PC-3 (cell line): ENCODE data around the gene SERHL2. TPM values are rescaled to one million over a fixed set of nuclear protein-coding genes. Genes with fewer than 3 reads are reported as not detected.
"Not testable (repeated sequence)": the region's sequence is repeated elsewhere in the genome, so short reads cannot be mapped to it uniquely, and the experiment has no call there.

Experiments used
- ATAC-seq: fragments of 200-7000 bp; cut with Tn5 transposase; 2 replicates; pipeline ENCODE4 v1.9.1; 2020; ENCODE audit warnings: mild to moderate bottlenecking, moderate library complexity
- BruUV-seq: library from RNA; stranded (reverse); fragments of 400-500 nt; replicated peaks from 2 replicates; lab custom pipeline; 2021; lab: Mats Ljungman, UMichigan
- CTCF ChIA-PET: fragments of 300-600 bp; sonication (Branson Sonifier 250); formaldehyde crosslinking; loops from one replicate; lab custom pipeline; 2022; ENCODE audit warnings: antibody characterized with exemption; lab: Charles Lee
- POLR2A ChIA-PET: fragments of 300-600 bp; sonication (Branson Sonifier 250); formaldehyde crosslinking; loops from one replicate; lab custom pipeline; 2022; ENCODE audit warnings: antibody characterized with exemption; ENCODE audit not compliant: unreplicated experiment; lab: Charles Lee
- DNase-seq: peaks from one replicate; pipeline ENCODE4 v3.0.0-alpha.2; 2015
- H2AFZ ChIP-seq: fragments of 300-600 bp; sonication (generic); 2 replicates; pipeline ENCODE4 v1.6.0; 2016; ENCODE audit warnings: antibody characterized with exemption, low read length
- H3F3A ChIP-seq: fragments of 300-600 bp; sonication (generic); one replicate; pipeline ENCODE4 v1.6.0; 2017; ENCODE audit warnings: antibody characterized with exemption, low read length, control low read depth, mild to moderate bottlenecking; ENCODE audit not compliant: unreplicated experiment
- H3K27ac ChIP-seq: fragments of 300-600 bp; sonication (generic); 2 replicates; pipeline ENCODE4 v1.5.1; 2016; ENCODE audit warnings: mild to moderate bottlenecking, low read length
- H3K27me3 ChIP-seq: fragments of 300-600 bp; sonication (generic); 2 replicates; pipeline ENCODE4 v1.6.1; 2016; ENCODE audit warnings: low read length, mixed read lengths
- H3K36me3 ChIP-seq: fragments of 300-600 bp; sonication (generic); 2 replicates; pipeline ENCODE4 v1.6.1; 2016; ENCODE audit warnings: low read depth, mixed run types, low read length, mixed read lengths
- H3K4me1 ChIP-seq: fragments of 300-600 bp; sonication (generic); 2 replicates; pipeline ENCODE4 v1.5.1; 2016; ENCODE audit warnings: low read length; ENCODE audit not compliant: insufficient read depth
- H3K4me2 ChIP-seq: fragments of 300-600 bp; sonication (generic); 2 replicates; pipeline ENCODE4 v1.6.0; 2016; ENCODE audit warnings: low read length
- H3K4me3 ChIP-seq: fragments of 300-600 bp; sonication (generic); 2 replicates; pipeline ENCODE4 v1.5.1; 2016; ENCODE audit warnings: mild to moderate bottlenecking, low read length, mixed read lengths
- H3K79me2 ChIP-seq: fragments of 300-600 bp; sonication (generic); 2 replicates; pipeline ENCODE4 v1.6.1; 2017; ENCODE audit warnings: low read length, mixed read lengths
- H3K9ac ChIP-seq: fragments of 300-600 bp; sonication (generic); 2 replicates; pipeline ENCODE4 v1.6.0; 2016; ENCODE audit warnings: mild to moderate bottlenecking, low read length
- H3K9me2 ChIP-seq: fragments of 300-600 bp; sonication (generic); replicated peaks from 2 replicates; pipeline ENCODE4 v1.6.1; 2016; ENCODE audit warnings: mixed run types, low read length, mixed read lengths
- H3K9me3 ChIP-seq: fragments of 300-600 bp; sonication (generic); 2 replicates; pipeline ENCODE4 v1.6.1; 2016; ENCODE audit warnings: low read length, mixed read lengths
- H4K20me1 ChIP-seq: fragments of 300-600 bp; sonication (generic); 2 replicates; pipeline ENCODE4 v1.6.1; 2016; ENCODE audit warnings: low read length, mixed read lengths
- EZH2 ChIP-seq: fragments of 300-600 bp; sonication (generic); IDR thresholded peaks from one replicate; pipeline ENCODE4 v1.6.1; 2017; ENCODE audit warnings: antibody characterized with exemption, mild to moderate bottlenecking, low read length; ENCODE audit not compliant: unreplicated experiment
- EZH2phosphoT487 ChIP-seq: fragments of 300-600 bp; sonication (generic); IDR thresholded peaks from 2 replicates; pipeline ENCODE4 v1.6.1; 2018; ENCODE audit warnings: mild to moderate bottlenecking, antibody characterized with exemption, low read length, borderline replicate concordance
- intact Hi-C: fragments of 100-400 bp; cut with micrococcal nuclease; formaldehyde crosslinking; loops from 2 replicates; pipeline ENCODE4 v1.9.0; 2023
- total RNA-seq: library from RNA; depleted of rRNA; stranded (reverse); fragments of >200 nt; gene quantifications from 2 replicates; pipeline ENCODE4 v1.2.3, GENCODE V29; 2014
- TF ChIP-seq, protein P1 (sequence below): fragments of 300-600 bp; sonication (generic); conservative IDR thresholded peaks from 2 replicates; pipeline ENCODE4 v1.5.1; 2017; ENCODE audit warnings: antibody characterized with exemption, low read depth, mild to moderate bottlenecking, low read length

SERHL2 gene
- total RNA-seq, 1 experiment from 2014 or later, result 5.4 TPM

GRCh38 chr22:42615092-42615859, 61.5 kb downstream of the SERHL2 start:
- Histone ChIP-seq H3K9me2 (no peaks in the 10 kb centered on the region), H3K27ac (peak overlapping the region; percentile 97), H2AFZ (peak overlapping the region; percentile 73), H3K4me3 (peak overlapping the region; percentile 87), H3K79me2 (peaks cover 41% of the 10 kb centered on the region), H4K20me1 (peaks cover 14% of the 10 kb centered on the region; the same call in 1 of the 2 replicates), H3K27me3 (no peaks in the 10 kb centered on the region), H3K4me1 (peaks cover 11% of the 10 kb centered on the region), H3K9me3 (no peaks in the 10 kb centered on the region), H3K4me2 (peak overlapping the region; percentile 82), H3F3A (no peaks in the 10 kb centered on the region), H3K9ac (peak overlapping the region; percentile 96), H3K36me3 (peaks cover 10% of the 10 kb centered on the region; the same call in 1 of the 2 replicates)
- BruUV-seq, result TSS peak; percentile 100
- ChIA-PET CTCF (no interaction called here), POLR2A (interaction anchor here (0.6 to 0.7 kb wide), 4 partner anchors 12 to 450 kb away, joined by 3 to 6 read pairs (median 4); partner anchors contain the start of gene PACSIN2)
- intact Hi-C loops, result no loop called here
- peak; percentile 96 for DNase-seq
- ATAC-seq, result peak; percentile 77
- TF ChIP-seq, protein P1, sequence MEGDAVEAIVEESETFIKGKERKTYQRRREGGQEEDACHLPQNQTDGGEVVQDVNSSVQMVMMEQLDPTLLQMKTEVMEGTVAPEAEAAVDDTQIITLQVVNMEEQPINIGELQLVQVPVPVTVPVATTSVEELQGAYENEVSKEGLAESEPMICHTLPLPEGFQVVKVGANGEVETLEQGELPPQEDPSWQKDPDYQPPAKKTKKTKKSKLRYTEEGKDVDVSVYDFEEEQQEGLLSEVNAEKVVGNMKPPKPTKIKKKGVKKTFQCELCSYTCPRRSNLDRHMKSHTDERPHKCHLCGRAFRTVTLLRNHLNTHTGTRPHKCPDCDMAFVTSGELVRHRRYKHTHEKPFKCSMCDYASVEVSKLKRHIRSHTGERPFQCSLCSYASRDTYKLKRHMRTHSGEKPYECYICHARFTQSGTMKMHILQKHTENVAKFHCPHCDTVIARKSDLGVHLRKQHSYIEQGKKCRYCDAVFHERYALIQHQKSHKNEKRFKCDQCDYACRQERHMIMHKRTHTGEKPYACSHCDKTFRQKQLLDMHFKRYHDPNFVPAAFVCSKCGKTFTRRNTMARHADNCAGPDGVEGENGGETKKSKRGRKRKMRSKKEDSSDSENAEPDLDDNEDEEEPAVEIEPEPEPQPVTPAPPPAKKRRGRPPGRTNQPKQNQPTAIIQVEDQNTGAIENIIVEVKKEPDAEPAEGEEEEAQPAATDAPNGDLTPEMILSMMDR, result no peak
- no peak for TF ChIP-seq EZH2phosphoT487
- TF ChIP-seq EZH2, result no peak

GRCh38 chr22:42615860-42616175, 62.1 kb downstream of the SERHL2 start:
- H3K27me3 ChIP-seq, DNase-seq, H2AFZ ChIP-seq, H3K9me3 ChIP-seq, H3K9me2 ChIP-seq, H3F3A ChIP-seq, BruUV-seq, CTCF ChIA-PET, H3K36me3 ChIP-seq, intact Hi-C loops: not testable (repeated sequence)
- Histone ChIP-seq H3K9ac (peak overlapping the region; percentile 33; the same call in 1 of the 2 replicates), H3K27ac (peak overlapping the region; percentile 97), H3K4me2 (peak overlapping the region; percentile 79), H3K4me1 (peaks cover 15% of the 10 kb centered on the region), H3K4me3 (peak overlapping the region; percentile 53), H4K20me1 (peaks cover 14% of the 10 kb centered on the region; the same call in 1 of the 2 replicates), H3K79me2 (peaks cover 36% of the 10 kb centered on the region)
- POLR2A ChIA-PET, result interaction anchor here (0.6 kb wide), 2 partner anchors 73 to 449 kb away, joined by 4 to 6 read pairs; no protein-coding TSS in a partner anchor
- peak; percentile 8 for ATAC-seq

- no peak overlapping the region for H3K9ac ChIP-seq
- H3K4me3 ChIP-seq, result no peak overlapping the region
- H3K9me3 ChIP-seq, result no peaks in the 10 kb centered on the region
- no peaks in the 10 kb centered on the region for H3K9me2 ChIP-seq
- POLR2A ChIA-PET, result no interaction called here
- TF ChIP-seq EZH2 (no peak), EZH2phosphoT487 (no peak)
- TF ChIP-seq, protein P1, result no peak
- 0 out of 2 replicates have a peak, but pooled peaks cover under 1% of the 10 kb centered on the region for H3K36me3 ChIP-seq
- no peak overlapping the region for H3K27ac ChIP-seq
- no peaks in the 10 kb centered on the region for H3K27me3 ChIP-seq
- peaks cover 22% of the 10 kb centered on the region for H3K4me1 ChIP-seq
- H3K79me2 ChIP-seq, result peaks cover 20% of the 10 kb centered on the region
- no peak overlapping the region for H3K4me2 ChIP-seq
- intact Hi-C loops, result no loop called here
- H2AFZ ChIP-seq, result no peak overlapping the region
- H3F3A ChIP-seq, result no peaks in the 10 kb centered on the region
- H4K20me1 ChIP-seq, result peaks cover 9% of the 10 kb centered on the region; the same call in 1 of the 2 replicates
- BruUV-seq, result no TSS peak
- ATAC-seq, result no peak
- DNase-seq, result no peak
- CTCF ChIA-PET, result no interaction called here
These were observed 63.6 kb downstream of the SERHL2 start for GRCh38 chr22:42617155-42617983.
